ENCODE measurements around the gene GLS2.
A peak's percentile ranks its signal among the peaks of the same experiment; 100 is the strongest.
"Not testable (repeated sequence)": the region's sequence is repeated elsewhere in the genome, so short reads cannot be mapped to it uniquely, and the experiment has no call there.

GLS2 gene

GRCh38 chr12:56490360-56490759 is 2.4 kb upstream of the GLS2 start:
- DNase-seq (ENCODE audit: low read depth): no peak

GRCh38 chr12:56487448-56488040 is 417 bp downstream of the GLS2 start:
- DNase-seq (ENCODE audit: low read depth): no peak

- no peak for DNase-seq (ENCODE audit: low read depth)
These were observed 1.3 kb downstream of the GLS2 start for GRCh38 chr12:56486694-56487093.

- DNase-seq (ENCODE audit: low read depth): no peak
These were observed 3.4 kb downstream of the GLS2 start for GRCh38 chr12:56484566-56484965.

GRCh38 chr12:56479625-56480024 is 8.3 kb downstream of the GLS2 start:
- no peak for DNase-seq (ENCODE audit: low read depth)

GRCh38 chr12:56477521-56478225 is 10.3 kb downstream of the GLS2 start:
- no peak for DNase-seq (ENCODE audit: low read depth)

GRCh38 chr12:56476972-56477432 is 11.0 kb downstream of the GLS2 start:
- DNase-seq (ENCODE audit: low read depth): no peak

GRCh38 chr12:56476143-56476542 is 11.8 kb downstream of the GLS2 start:
- no peak for DNase-seq (ENCODE audit: low read depth)

- no peak for DNase-seq (ENCODE audit: low read depth)
These were observed 13.6 kb downstream of the GLS2 start for GRCh38 chr12:56474389-56474788.

- DNase-seq (ENCODE audit: low read depth): no peak
These were observed 18.7 kb downstream of the GLS2 start for GRCh38 chr12:56469007-56469930.

GRCh38 chr12:56468216-56469006 is 19.6 kb downstream of the GLS2 start, which contains the start of gene SPRYD4:
TSS of gene SPRYD4 (plus strand) at chr12:56468578. CDS start at chr12:56468592, 14 bp downstream.
- DNase-seq (ENCODE audit: low read depth): peak; percentile 63

GRCh38 chr12:56462565-56462964 is 25.4 kb downstream of the GLS2 start:
- DNase-seq (ENCODE audit: low read depth): no peak

GRCh38 chr12:56461235-56462159 is 26.5 kb downstream of the GLS2 start:
- DNase-seq (ENCODE audit: low read depth): peak; percentile 13

GRCh38 chr12:56457817-56458216 is 30.1 kb downstream of the GLS2 start:
- no peak for DNase-seq (ENCODE audit: low read depth)

GRCh38 chr12:56454557-56454956 is 33.4 kb downstream of the GLS2 start, which contains the start of gene MIP:
TSS of gene MIP (minus strand) at chr12:56454657. CDS start at chr12:56454613, 44 bp downstream.
- DNase-seq (ENCODE audit: low read depth): no peak

GRCh38 chr12:56451147-56451546 is 36.8 kb downstream of the GLS2 start:
- DNase-seq (ENCODE audit: low read depth): no peak

- no peak for DNase-seq (ENCODE audit: low read depth)
These were observed 37.7 kb downstream of the GLS2 start for GRCh38 chr12:56450241-56450640.

- no peak for DNase-seq (ENCODE audit: low read depth)
These were observed 38.4 kb downstream of the GLS2 start for GRCh38 chr12:56449622-56449984.

GRCh38 chr12:56448860-56449621 is 38.9 kb downstream of the GLS2 start, which contains the start of gene TIMELESS:
TSS of gene TIMELESS (minus strand) at chr12:56449426. CDS start at chr12:56434170, 15,256 bp downstream.
- peak; percentile 37 for DNase-seq (ENCODE audit: low read depth)

- not testable (repeated sequence) for DNase-seq (ENCODE audit: low read depth)
These were observed 44.8 kb downstream of the GLS2 start for GRCh38 chr12:56443208-56443607.
